Esophagus squamous epithelium (tissue), 4 donors: Measurements from ENCODE around the gene MBD4.

Experiments
- POLR2A ChIP-seq, 4 donors: fragments of 450-650 bp; IDR thresholded peaks; one replicate each; pipeline ENCODE4 v1.6.1; 2017; ENCODE audit warnings: antibody characterized with exemption in 4 of 4, mild to moderate bottlenecking in 4 of 4, moderate library complexity in 3 of 4
- TF ChIP-seq, protein P1 (sequence below), 6 experiments: fragments of 450-650 bp in 4 of 6; fragments of 200-600 bp in 2 of 6; sonication (generic) in 2 of 6; IDR thresholded peaks; one replicate each; pipeline ENCODE4 v1.5.1; 2016 to 2019; ENCODE audit warnings: antibody characterized with exemption in 6 of 6, mild to moderate bottlenecking in 4 of 6, moderate library complexity in 4 of 6

- no peak for TF ChIP-seq POLR2A (IDR thresholded peaks at IDR 0.05)
- TF ChIP-seq, protein P1, sequence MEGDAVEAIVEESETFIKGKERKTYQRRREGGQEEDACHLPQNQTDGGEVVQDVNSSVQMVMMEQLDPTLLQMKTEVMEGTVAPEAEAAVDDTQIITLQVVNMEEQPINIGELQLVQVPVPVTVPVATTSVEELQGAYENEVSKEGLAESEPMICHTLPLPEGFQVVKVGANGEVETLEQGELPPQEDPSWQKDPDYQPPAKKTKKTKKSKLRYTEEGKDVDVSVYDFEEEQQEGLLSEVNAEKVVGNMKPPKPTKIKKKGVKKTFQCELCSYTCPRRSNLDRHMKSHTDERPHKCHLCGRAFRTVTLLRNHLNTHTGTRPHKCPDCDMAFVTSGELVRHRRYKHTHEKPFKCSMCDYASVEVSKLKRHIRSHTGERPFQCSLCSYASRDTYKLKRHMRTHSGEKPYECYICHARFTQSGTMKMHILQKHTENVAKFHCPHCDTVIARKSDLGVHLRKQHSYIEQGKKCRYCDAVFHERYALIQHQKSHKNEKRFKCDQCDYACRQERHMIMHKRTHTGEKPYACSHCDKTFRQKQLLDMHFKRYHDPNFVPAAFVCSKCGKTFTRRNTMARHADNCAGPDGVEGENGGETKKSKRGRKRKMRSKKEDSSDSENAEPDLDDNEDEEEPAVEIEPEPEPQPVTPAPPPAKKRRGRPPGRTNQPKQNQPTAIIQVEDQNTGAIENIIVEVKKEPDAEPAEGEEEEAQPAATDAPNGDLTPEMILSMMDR (IDR thresholded peaks at IDR 0.05), result no peak
Measured at GRCh38 chr3:129425213-129425612, 14.5 kb downstream of the MBD4 start.
